Thyroid gland (tissue), 4 donors: ENCODE results near the gene HEG1.

ENCODE experiments used
- POLR2A ChIP-seq, 2 donors: fragments of 450-650 bp; IDR thresholded peaks; one replicate each; pipeline ENCODE4 v1.6.1; 2017; ENCODE audit warnings: antibody characterized with exemption in 2 of 2, mild to moderate bottlenecking in 2 of 2, moderate library complexity in 1 of 2
- TF ChIP-seq, protein P1 (sequence below), 6 experiments: fragments of 200-600 bp in 3 of 6; fragments of 450-650 bp in 3 of 6; sonication (generic) in 3 of 6; IDR thresholded peaks; one replicate each; pipeline ENCODE4 v1.5.1; 2016 to 2019; ENCODE audit warnings: antibody characterized with exemption in 6 of 6, mild to moderate bottlenecking in 2 of 6, inconsistent platforms in 1 of 6, moderate library complexity in 1 of 6

DNA sequence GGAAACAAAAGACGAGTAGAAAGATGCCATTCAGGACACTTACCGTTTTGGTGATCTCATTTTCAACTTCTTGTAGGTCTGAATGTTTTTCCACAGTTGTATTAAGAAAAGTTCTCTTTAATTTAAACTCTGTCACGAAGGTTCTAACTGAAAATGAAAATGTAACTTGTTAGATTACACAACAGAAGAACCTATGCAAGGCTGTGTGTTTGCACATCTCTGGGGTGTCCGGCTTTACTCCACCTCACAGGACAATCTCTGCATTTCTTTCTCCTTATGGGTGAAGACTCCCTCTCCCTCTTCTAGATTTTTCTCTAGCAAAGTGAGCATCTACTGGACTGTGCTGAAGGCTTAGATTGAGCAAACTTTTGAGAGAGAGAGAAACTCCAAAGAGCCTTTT, 50.6 kb downstream of the HEG1 start:
- TF ChIP-seq, protein P1, sequence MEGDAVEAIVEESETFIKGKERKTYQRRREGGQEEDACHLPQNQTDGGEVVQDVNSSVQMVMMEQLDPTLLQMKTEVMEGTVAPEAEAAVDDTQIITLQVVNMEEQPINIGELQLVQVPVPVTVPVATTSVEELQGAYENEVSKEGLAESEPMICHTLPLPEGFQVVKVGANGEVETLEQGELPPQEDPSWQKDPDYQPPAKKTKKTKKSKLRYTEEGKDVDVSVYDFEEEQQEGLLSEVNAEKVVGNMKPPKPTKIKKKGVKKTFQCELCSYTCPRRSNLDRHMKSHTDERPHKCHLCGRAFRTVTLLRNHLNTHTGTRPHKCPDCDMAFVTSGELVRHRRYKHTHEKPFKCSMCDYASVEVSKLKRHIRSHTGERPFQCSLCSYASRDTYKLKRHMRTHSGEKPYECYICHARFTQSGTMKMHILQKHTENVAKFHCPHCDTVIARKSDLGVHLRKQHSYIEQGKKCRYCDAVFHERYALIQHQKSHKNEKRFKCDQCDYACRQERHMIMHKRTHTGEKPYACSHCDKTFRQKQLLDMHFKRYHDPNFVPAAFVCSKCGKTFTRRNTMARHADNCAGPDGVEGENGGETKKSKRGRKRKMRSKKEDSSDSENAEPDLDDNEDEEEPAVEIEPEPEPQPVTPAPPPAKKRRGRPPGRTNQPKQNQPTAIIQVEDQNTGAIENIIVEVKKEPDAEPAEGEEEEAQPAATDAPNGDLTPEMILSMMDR (IDR thresholded peaks at IDR 0.05) = no peak
- no peak for TF ChIP-seq POLR2A (IDR thresholded peaks at IDR 0.05)
